K562 (cell line): ENCODE measurements around the gene SOST. TPM values are rescaled to one million over a fixed set of nuclear protein-coding genes. Genes with fewer than 3 reads are reported as not detected.

Source experiments
- ATAC-seq: fragments of 200-7000 bp; cut with Tn5 transposase; 3 replicates; pipeline ENCODE4 v1.9.1; 2020; ENCODE audit warnings: moderate library complexity
- BruUV-seq: library from RNA; stranded (reverse); fragments of 400-500 nt; replicated peaks from 2 replicates; lab custom pipeline; 2021; lab: Mats Ljungman, UMichigan
- CTCF ChIA-PET: fragments of 300-600 bp; formaldehyde crosslinking; extraction: SDS; loops from one replicate; lab custom pipeline; 2021; ENCODE audit warnings: low intra/inter-chr PET ratio; lab: Yijun Ruan, JAX
- POLR2A ChIA-PET: fragments of 300-600, 350-650 bp; sonication (Branson Sonifier 250); formaldehyde crosslinking; extraction: SDS; loops from one replicate; lab custom pipeline; 2021; ENCODE audit warnings: antibody characterized with exemption, inconsistent platforms; lab: Yijun Ruan, JAX
- DNase-seq, 4 experiments: peaks; one replicate each; pipeline versions ENCODE4 v3.0.0 to v3.0.0-alpha.2; 2011 to 2018; ENCODE audit warnings: low spot score in 3 of 4, mixed read lengths in 3 of 4; ENCODE audit errors: extremely low read depth in 1 of 4
- FAIRE-seq: peaks from 2 replicates; lab custom pipeline; 2011; peaks lifted over from hg19 to GRCh38; lab: Jason Lieb, UNC
- H2AFZ ChIP-seq: 2 replicates; pipeline ENCODE4 v1.6.0; 2011; ENCODE audit warnings: low read depth, low read length, control low read depth, inconsistent platforms
- H3K27ac ChIP-seq: fragments of 200-600 bp; 3 replicates; pipeline ENCODE4 v1.8.0; 2011; ENCODE audit warnings: low read depth, mild to moderate bottlenecking, control low read depth, inconsistent platforms, low read length, moderate library complexity, mixed read lengths; ENCODE audit errors: extremely low read depth
- H3K27me3 ChIP-seq, 2 experiments: fragments of 300-600 bp in 1 of 2; 2 replicates in 1 of 2; 3 replicates in 1 of 2; pipeline versions ENCODE4 v1.6.0 to v1.8.0; 2011; ENCODE audit warnings: inconsistent platforms in 2 of 2, low read length in 2 of 2, mild to moderate bottlenecking in 1 of 2, mixed read lengths in 1 of 2, moderate library complexity in 1 of 2; ENCODE audit not compliant: control insufficient read depth in 2 of 2, insufficient read depth in 2 of 2
- H3K36me3 ChIP-seq: fragments of 300-600 bp; 3 replicates; pipeline ENCODE4 v1.8.0; 2011; ENCODE audit warnings: mild to moderate bottlenecking, low read length, inconsistent platforms; ENCODE audit not compliant: control insufficient read depth, insufficient read depth
- H3K4me1 ChIP-seq, 2 experiments: fragments of 200-600 bp in 1 of 2; replicated peaks in 1 of 2; 2 replicates in 1 of 2; 3 replicates in 1 of 2; pipeline versions ENCODE4 v1.5.1 to v1.8.0; 2011; ENCODE audit warnings: inconsistent platforms in 2 of 2, low read length in 2 of 2, mild to moderate bottlenecking in 1 of 2, mixed read lengths in 1 of 2, moderate library complexity in 1 of 2; ENCODE audit not compliant: control insufficient read depth in 2 of 2, insufficient read depth in 2 of 2
- H3K4me2 ChIP-seq: 2 replicates; pipeline ENCODE4 v1.6.1; 2011; ENCODE audit warnings: low read length, control low read depth, inconsistent platforms, mixed read lengths; ENCODE audit not compliant: insufficient read depth
- H3K4me3 ChIP-seq: fragments of 200-600 bp; sonication (generic), shearing (Covaris generic); 2 replicates; pipeline ENCODE4 v1.5.1; 2016; ENCODE audit warnings: control low read depth, inconsistent platforms
- H3K79me2 ChIP-seq: fragments of 200-600 bp; 3 replicates; pipeline ENCODE4 v1.8.0; 2011; ENCODE audit warnings: low read length, inconsistent platforms; ENCODE audit not compliant: control insufficient read depth, insufficient read depth
- H3K9ac ChIP-seq, 2 experiments: 2 replicates each; pipeline versions ENCODE4 v1.6.0 to v1.6.1; 2011; ENCODE audit warnings: low read depth in 2 of 2, low read length in 2 of 2, control low read depth in 1 of 2, inconsistent platforms in 1 of 2, mild to moderate bottlenecking in 1 of 2, mixed read lengths in 1 of 2; ENCODE audit not compliant: insufficient read depth in 1 of 2
- H3K9me1 ChIP-seq: one replicate; pipeline ENCODE4 v1.6.0; 2011; ENCODE audit warnings: inconsistent platforms, mild to moderate bottlenecking, low read length, moderate library complexity; ENCODE audit not compliant: control insufficient read depth, insufficient read depth
- H3K9me3 ChIP-seq: replicated peaks from 2 replicates; pipeline ENCODE4 v1.5.1; 2011; ENCODE audit warnings: low read depth, low read length, inconsistent platforms; ENCODE audit not compliant: control insufficient read depth, insufficient read depth
- H4K20me1 ChIP-seq: replicated peaks from 2 replicates; pipeline ENCODE4 v1.6.1; 2011; ENCODE audit warnings: low read length, inconsistent platforms, mixed read lengths; ENCODE audit not compliant: control insufficient read depth, insufficient read depth
- ARID1B ChIP-seq: fragments of 450-650 bp; IDR thresholded peaks from 2 replicates; pipeline ENCODE4 v1.6.1; 2016; ENCODE audit warnings: antibody characterized with exemption, mild to moderate bottlenecking, inconsistent platforms
- CREB5 ChIP-seq: fragments of 250-450 bp; sonication (Bioruptor Pico); IDR thresholded peaks from 2 replicates; pipeline ENCODE4 v1.5.0; 2020; ENCODE audit warnings: mild to moderate bottlenecking
- E2F3 ChIP-seq: fragments of 250-450 bp; sonication (Bioruptor Pico); IDR thresholded peaks from 2 replicates; pipeline ENCODE4 v1.4.0; 2020; ENCODE audit warnings: mild to moderate bottlenecking
- E2F4 ChIP-seq: sonication (generic); formaldehyde crosslinking; IDR thresholded peaks from 2 replicates; pipeline ENCODE4 v1.8.0; 2022; ENCODE audit warnings: mild to moderate bottlenecking, low read depth, missing genetic modification reagents
- FOXK2 ChIP-seq, 2 experiments: fragments of 450-650 bp; IDR thresholded peaks in 1 of 2; conservative IDR thresholded peaks in 1 of 2; 2 replicates each; pipeline ENCODE4 v1.6.1; 2016; ENCODE audit warnings: low read depth in 2 of 2, mild to moderate bottlenecking in 1 of 2
- FOXM1 ChIP-seq, 2 experiments: fragments of 450-650 bp in 1 of 2; sonication (generic) in 1 of 2; formaldehyde crosslinking in 1 of 2; IDR thresholded peaks; 2 replicates each; pipeline versions ENCODE4 v1.6.1 to v1.9.0; 2017 to 2022; ENCODE audit warnings: low read depth in 2 of 2, mild to moderate bottlenecking in 2 of 2, missing genetic modification reagents in 1 of 2, moderate library complexity in 1 of 2
- KLF10 ChIP-seq: fragments of 250-450 bp; sonication (Bioruptor Pico); IDR thresholded peaks from 2 replicates; pipeline ENCODE4 v1.6.1; 2021; ENCODE audit warnings: matching md5 sums
- MBD1 ChIP-seq: fragments of 250-450 bp; sonication (Bioruptor Pico); IDR thresholded peaks from 2 replicates; pipeline ENCODE4 v1.8.0; 2022; ENCODE audit warnings: inconsistent platforms
- PTTG1 ChIP-seq: fragments of 450-650 bp; IDR thresholded peaks from 2 replicates; pipeline ENCODE4 v1.6.1; 2016; ENCODE audit warnings: low read depth, mild to moderate bottlenecking, missing genetic modification characterization, missing compliant biosample characterization
- SAFB ChIP-seq: fragments of 200-400 bp; formaldehyde crosslinking; IDR thresholded peaks from 2 replicates; pipeline ENCODE4 v1.6.1; 2017; ENCODE audit warnings: low read depth, low read length, borderline replicate concordance
- STAG1 ChIP-seq: sonication (generic); formaldehyde crosslinking; IDR thresholded peaks from 2 replicates; pipeline ENCODE4 v1.5.0; 2020; ENCODE audit warnings: missing genetic modification reagents, borderline replicate concordance
- TRIM28 ChIP-seq: fragments of 450-650 bp; IDR thresholded peaks from 2 replicates; pipeline ENCODE4 v1.6.1; 2017
- UBTF ChIP-seq, 2 experiments: IDR thresholded peaks; 2 replicates each; pipeline ENCODE4 v1.6.1; 2012; ENCODE audit warnings: improper control_type of control experiment in 2 of 2, low read depth in 2 of 2, low read length in 2 of 2, borderline replicate concordance in 1 of 2
- ZNF133 ChIP-seq: fragments of 250-450 bp; sonication (Bioruptor Pico); IDR thresholded peaks from 2 replicates; pipeline ENCODE4 v1.4.0; 2020; ENCODE audit warnings: mild to moderate bottlenecking
- ZNF239 ChIP-seq: fragments of 250-450 bp; sonication (Bioruptor Pico); IDR thresholded peaks from 2 replicates; pipeline ENCODE4 v1.4.0; 2020; ENCODE audit warnings: mild to moderate bottlenecking
- ZNF41 ChIP-seq: fragments of 250-450 bp; sonication (Bioruptor Pico); conservative IDR thresholded peaks from 2 replicates; pipeline ENCODE4 v1.4.0; 2020; ENCODE audit warnings: mild to moderate bottlenecking
- ZNF668 ChIP-seq: fragments of 250-450 bp; sonication (Bioruptor Pico); IDR thresholded peaks from 2 replicates; pipeline ENCODE4 v1.8.0; 2022; ENCODE audit warnings: mild to moderate bottlenecking, inconsistent platforms
- WGBS: fragments of 100-300 bp; shearing (Covaris generic); methylation state at CpG from one replicate; pipeline ENCODE4 v1.1.6; 2016; ENCODE audit warnings: low coverage, mixed read lengths; ENCODE audit not compliant: insufficient coverage; ENCODE audit errors: missing lambda C conversion rate; 5-methylcytosine and 5-hydroxymethylcytosine counted together
- in situ Hi-C: fragments of 300-500 bp; cut with MboI; formaldehyde crosslinking; loops from 4 replicates; pipeline ENCODE4 v1.15.0; 2018; ENCODE audit warnings: inconsistent platforms, mixed read lengths
- intact Hi-C: fragments of 100-400 bp; cut with micrococcal nuclease; formaldehyde crosslinking; loops from 2 replicates; pipeline ENCODE4 v1.14.2; 2022
- polyA plus RNA-seq, 8 experiments: library from polyadenylated mRNA; depleted of rRNA in 4 of 8; stranded (reverse) in 5 of 8; unstranded in 3 of 8; fragments of >200 nt; fragmentation: Nextera tagmentation in 2 of 8; fragmentation: Illumina TruSeq in 1 of 8; extraction: Ambion mirVana in 2 of 8; extraction: Trizol in 1 of 8; gene quantifications; 2 replicates each; pipeline versions ENCODE4 v1.2.1 to v1.2.3, GENCODE V29; 2011 to 2014; ENCODE audit warnings: inconsistent platforms in 1 of 8, missing spikeins in 1 of 8
- total RNA-seq, 7 experiments: library from RNA; depleted of rRNA in 6 of 7; stranded (reverse); fragments of >200 nt in 6 of 7; fragmentation: Illumina TruSeq in 2 of 7; extraction: Trizol in 2 of 7; gene quantifications; 2 replicates each; pipeline versions ENCODE4 v1.2.1 to v1.2.3, GENCODE V29; 2011 to 2021; ENCODE audit warnings: low replicate concordance in 1 of 7

The SOST gene
- total and polyA plus RNA-seq, 9 of the 15 experiments (the other 6 are each of a cell fraction or from before 2014, with no cell fraction given) = not detected

GRCh38 chr17:43791589-43791988, 33.0 kb upstream of the SOST start:
- Histone ChIP-seq H3K9me3 (no peaks in the 10 kb centered on the region), H3K9me1 (no peaks in the 10 kb centered on the region), H3K36me3 (no peaks in the 10 kb centered on the region), H3K4me2 (peak overlapping the region; percentile 39), H3K79me2 (no peaks in the 10 kb centered on the region), H3K4me1 (peaks cover 2 to 4% of the 10 kb centered on the region in 2 experiments; a peak in 4 of 5 replicates), H3K9ac (no peak overlapping the region), H3K27ac (no peak overlapping the region), H3K27me3 (0 out of 5 replicates have a peak, but pooled peaks cover 0 to 4% of the 10 kb centered on the region in 2 experiments), H4K20me1 (no peaks in the 10 kb centered on the region), H2AFZ (peak overlapping the region; percentile 89), H3K4me3 (no peak overlapping the region; the same call in 1 of the 2 replicates)
- ATAC-seq = peak; percentile 91
- 2% methylated on average over 3 of the region's 3 CpGs for WGBS
- in situ Hi-C loops (no loop called here), intact Hi-C loops (no loop called here)
- ChIA-PET POLR2A (interaction anchor here (0.5 to 0.6 kb wide), 2 partner anchors 15 to 18 kb away, joined by 3 to 4 read pairs; no protein-coding TSS in a partner anchor), CTCF (no interaction called here)
- peak; percentile 23 for FAIRE-seq
- peak; percentile 45 to 63 (median 52) for DNase-seq
- no TSS peak for BruUV-seq
- no peak for TF ChIP-seq ZNF239 (CRISPR knock-in tag)
- TF ChIP-seq ZNF133 (CRISPR knock-in tag) = no peak
- no peak for TF ChIP-seq SAFB
- TF ChIP-seq E2F3 = no peak
- no peak for TF ChIP-seq KLF10 (CRISPR knock-in tag)
- TF ChIP-seq ZNF668 (CRISPR knock-in tag) = no peak
- TF ChIP-seq TRIM28 = no peak
- no peak for TF ChIP-seq E2F4 (CRISPR knock-in tag)
- no peak for TF ChIP-seq MBD1 (CRISPR knock-in tag)
- peak; percentile 38 to 75; a peak in 2 of 4 replicates for TF ChIP-seq FOXK2 (conservative IDR thresholded peaks at IDR 0.05 in 1 of 2, IDR thresholded peaks at IDR 0.05 in 1 of 2; ENCODE audit: low read depth in 2 of 2)
- no peak for TF ChIP-seq CREB5
- no peak for TF ChIP-seq ZNF41 (CRISPR knock-in tag)
- TF ChIP-seq FOXM1 (IDR thresholded peaks at IDR 0.05; ENCODE audit: low read depth) = peak; percentile 57; the same call in 1 of the 2 replicates
- TF ChIP-seq FOXM1 (CRISPR knock-in tag; IDR thresholded peaks at IDR 0.05; ENCODE audit: low read depth) = no peak
- no peak for TF ChIP-seq STAG1 (CRISPR knock-in tag)
- no peak for TF ChIP-seq UBTF (IDR thresholded peaks at IDR 0.05; ENCODE audit: borderline replicate concordance in 1 of 2, low read depth in 2 of 2, low read length in 2 of 2)
- TF ChIP-seq PTTG1 (tag) = no peak
- TF ChIP-seq ARID1B = no peak
